B cell (primary cell): ENCODE data around the gene GUCA2B. TPM values are rescaled to one million over a fixed set of nuclear protein-coding genes. Genes with fewer than 3 reads are reported as not detected.

Experiments
- ATAC-seq: fragments of 200-7000 bp; cut with Tn5 transposase; one replicate; pipeline ENCODE4 v1.10.0; 2021; ENCODE audit warnings: low read depth, mild to moderate bottlenecking, moderate number of reproducible peaks, moderate library complexity
- CTCF ChIA-PET: fragments of 350-600 bp; sonication (Branson Sonifier 250); formaldehyde crosslinking; loops from one replicate; lab custom pipeline; 2021; ENCODE audit warnings: antibody characterized with exemption, inconsistent platforms; lab: Charles Lee
- POLR2A ChIA-PET: fragments of 350-600 bp; sonication (Branson Sonifier 250); formaldehyde crosslinking; loops from one replicate; lab custom pipeline; 2021; ENCODE audit warnings: antibody characterized with exemption; lab: Charles Lee
- DNase-seq: peaks from one replicate; pipeline ENCODE4 v3.0.0; 2013
- H2AFZ ChIP-seq: 2 replicates; pipeline ENCODE4 v1.6.1; 2012; ENCODE audit warnings: mild to moderate bottlenecking, low read depth, low read length; ENCODE audit not compliant: insufficient read depth, poor library complexity, severe bottlenecking
- H3K27ac ChIP-seq, 2 donors: 1 replicate in 1 of 2; 2 replicates in 1 of 2; pipeline ENCODE4 v1.5.1; 2012 to 2013; ENCODE audit warnings: low read length in 2 of 2, mild to moderate bottlenecking in 2 of 2, moderate library complexity in 1 of 2
- H3K27me3 ChIP-seq, 4 experiments: fragments of 200-600 bp in 1 of 4; sonication (generic) in 1 of 4; replicated peaks in 1 of 4; 1 replicate in 2 of 4; 2 replicates in 2 of 4; pipeline versions ENCODE4 v1.6.1 to v1.7.0; 2013 to 2016; ENCODE audit warnings: low read length in 3 of 4, mild to moderate bottlenecking in 2 of 4, mixed read lengths in 1 of 4, moderate library complexity in 1 of 4; ENCODE audit not compliant: insufficient read depth in 4 of 4, control insufficient read depth in 3 of 4; ENCODE audit errors: control extremely low read depth in 1 of 4
- H3K36me3 ChIP-seq, 2 experiments: replicated peaks in 1 of 2; 1 replicate in 1 of 2; 2 replicates in 1 of 2; pipeline versions ENCODE4 v1.6.1 to v1.7.1; 2013; ENCODE audit warnings: low read length in 1 of 2; ENCODE audit not compliant: insufficient read depth in 2 of 2, control insufficient read depth in 1 of 2; ENCODE audit errors: control extremely low read depth in 1 of 2, extremely low read depth in 1 of 2
- H3K4me1 ChIP-seq, 2 donors: fragments of 200-600 bp in 1 of 2; sonication (generic) in 1 of 2; 1 replicate in 1 of 2; 2 replicates in 1 of 2; pipeline versions ENCODE4 v1.5.1 to v1.6.1; 2013 to 2017; ENCODE audit warnings: low read length in 2 of 2; ENCODE audit not compliant: control insufficient read depth in 2 of 2, insufficient read depth in 2 of 2
- H3K4me2 ChIP-seq: replicated peaks from 2 replicates; pipeline ENCODE3; 2012; ENCODE audit warnings: mild to moderate bottlenecking, low read depth, low read length; ENCODE audit not compliant: poor library complexity, severe bottlenecking
- H3K4me3 ChIP-seq, 5 experiments: fragments of 200-600 bp in 1 of 5; sonication (generic) in 1 of 5; 1 replicate in 3 of 5; 2 replicates in 2 of 5; pipeline versions ENCODE4 v1.5.1 to v1.7.0; 2011 to 2016; ENCODE audit warnings: low read length in 4 of 5, mild to moderate bottlenecking in 4 of 5, low read depth in 2 of 5, control low read depth in 1 of 5, moderate library complexity in 1 of 5; ENCODE audit not compliant: insufficient read depth in 1 of 5; ENCODE audit errors: control extremely low read depth in 1 of 5, extremely low read depth in 1 of 5
- H3K79me2 ChIP-seq: fragments of 200-600 bp; sonication (generic); one replicate; pipeline ENCODE4 v1.6.0; 2016; ENCODE audit warnings: low read length; ENCODE audit not compliant: control insufficient read depth, insufficient read depth
- H3K9ac ChIP-seq: fragments of 200-600 bp; sonication (generic); 2 replicates; pipeline ENCODE4 v1.6.1; 2017; ENCODE audit warnings: mild to moderate bottlenecking, low read length, moderate library complexity
- H3K9me3 ChIP-seq, 3 donors: one replicate each; pipeline versions ENCODE4 v1.6.1 to v1.7.1; 2013; ENCODE audit warnings: low read length in 2 of 3; ENCODE audit not compliant: control insufficient read depth in 2 of 3, insufficient read depth in 1 of 3; ENCODE audit errors: control extremely low read depth in 1 of 3
- H4K20me1 ChIP-seq: 2 replicates; pipeline ENCODE4 v1.6.0; 2012; ENCODE audit warnings: mild to moderate bottlenecking, low read length; ENCODE audit not compliant: insufficient read depth, control insufficient read depth, poor library complexity, severe bottlenecking
- H3K27ac Mint-ChIP-seq: one replicate; pipeline ENCODE4 v1.8.0; 2021; ENCODE audit warnings: mixed read lengths
- H3K27me3 Mint-ChIP-seq: one replicate; pipeline ENCODE4 v1.8.0; 2021; ENCODE audit warnings: mixed read lengths
- H3K4me1 Mint-ChIP-seq: one replicate; pipeline ENCODE4 v1.8.0; 2021; ENCODE audit warnings: mixed read lengths
- H3K4me3 Mint-ChIP-seq: one replicate; pipeline ENCODE4 v1.8.0; 2021; ENCODE audit warnings: mixed read lengths
- H3K9me3 Mint-ChIP-seq: one replicate; pipeline ENCODE4 v1.8.0; 2022; ENCODE audit warnings: mixed read lengths; ENCODE audit not compliant: insufficient read depth
- CTCF ChIP-seq: fragments of 200-600 bp; IDR thresholded peaks from one replicate; pipeline ENCODE4 v1.8.0; 2022; ENCODE audit warnings: antibody characterized with exemption, mild to moderate bottlenecking
- EZH2 ChIP-seq: IDR thresholded peaks from 2 replicates; pipeline ENCODE4 v1.6.1; 2012; ENCODE audit warnings: borderline replicate concordance, low read depth, mild to moderate bottlenecking, moderate library complexity, low read length; ENCODE audit not compliant: insufficient read depth, poor library complexity, severe bottlenecking
- WGBS: methylation state at CpG from one replicate; pipeline ENCODE4 v1.1.5; 2013; ENCODE audit warnings: missing lambda C conversion rate; ENCODE audit not compliant: insufficient coverage; 5-methylcytosine and 5-hydroxymethylcytosine counted together
- intact Hi-C: fragments of 100-400 bp; cut with micrococcal nuclease; formaldehyde crosslinking; loops from one replicate; pipeline ENCODE4 v1.10.0; 2022
- polyA plus RNA-seq: library from polyadenylated mRNA; depleted of rRNA; stranded (reverse); fragments of >200 nt; gene quantifications from 2 replicates; pipeline ENCODE4 v1.2.3, GENCODE V29; 2012
- total RNA-seq, 2 donors: library from RNA; stranded (reverse); fragments of 120-200 nt in 1 of 2; gene quantifications; 1 replicate in 1 of 2; 2 replicates in 1 of 2; pipeline versions ENCODE4 v1.2.3 to v1.2.4, GENCODE V29; 2013 to 2022

The GUCA2B gene
- total and polyA plus RNA-seq, 2 donors (not counting 1 experiment from before 2014, with no cell fraction given) = not detected

- POLR2A ChIA-PET = no interaction called here
- Mint-ChIP-seq H3K9me3 (no peaks in the 10 kb centered on the region), H3K27ac (no peak overlapping the region), H3K4me3 (no peak overlapping the region), H3K4me1 (no peaks in the 10 kb centered on the region), H3K27me3 (no peaks in the 10 kb centered on the region)
- 79% methylated on average over 1 of the region's 1 CpG for WGBS
- no peak for ATAC-seq
- intact Hi-C loops = no loop called here
- Histone ChIP-seq H3K27me3 (peaks cover 0 to 3% (median 0%) of the 10 kb centered on the region in 4 experiments), H3K4me2 (no peak overlapping the region), H3K27ac (no peak overlapping the region), H3K4me1 (peaks cover 0 to 3% of the 10 kb centered on the region in 2 donors), H4K20me1 (no peaks in the 10 kb centered on the region), H3K36me3 (no peaks in the 10 kb centered on the region), H2AFZ (no peak overlapping the region), H3K9me3 (no peaks in the 10 kb centered on the region), H3K4me3 (no peak overlapping the region), H3K79me2 (no peaks in the 10 kb centered on the region), H3K9ac (no peak overlapping the region)
- CTCF ChIA-PET = no interaction called here
- no peak for DNase-seq
- TF ChIP-seq EZH2 = no peak
- no peak for TF ChIP-seq CTCF
Observed at GRCh38 chr1:42168391-42168670, 15.1 kb downstream of the GUCA2B start.

- H3K9me3 Mint-ChIP-seq = no peaks in the 10 kb centered on the region
- Histone ChIP-seq H3K79me2 (no peaks in the 10 kb centered on the region), H3K27me3 (no peaks in the 10 kb centered on the region), H3K27ac (no peak overlapping the region), H2AFZ (no peak overlapping the region), H3K9me3 (no peaks in the 10 kb centered on the region), H4K20me1 (no peaks in the 10 kb centered on the region), H3K9ac (no peak overlapping the region), H3K4me2 (no peak overlapping the region), H3K4me3 (no peak overlapping the region), H3K36me3 (no peaks in the 10 kb centered on the region), H3K4me1 (peaks cover 0 to 3% of the 10 kb centered on the region in 2 donors)
- intact Hi-C loops = no loop called here
- no peak for DNase-seq
- no peaks in the 10 kb centered on the region for H3K27me3 Mint-ChIP-seq
- no peak for ATAC-seq
- POLR2A ChIA-PET = no interaction called here
- H3K4me1 Mint-ChIP-seq = no peaks in the 10 kb centered on the region
- no peak for TF ChIP-seq CTCF
- no peak for TF ChIP-seq EZH2
- no peak overlapping the region for H3K4me3 Mint-ChIP-seq
- CTCF ChIA-PET = interaction anchor here (0.6 to 7.9 kb wide), 2 partner anchors 354 to 593 kb away, joined by 3 to 114 read pairs; no protein-coding TSS in a partner anchor
- H3K27ac Mint-ChIP-seq = no peak overlapping the region
- 96% methylated on average over 3 of the region's 3 CpGs for WGBS
Observed at GRCh38 chr1:42168763-42169162, 15.6 kb downstream of the GUCA2B start.
